Measurements from ENCODE around the gene RPRD1A. TPM values are rescaled to one million over a fixed set of nuclear protein-coding genes. Genes with fewer than 3 reads are reported as not detected.

Gene RPRD1A
- total and polyA plus RNA-seq, 2 experiments from 2014 or later, result 23.3 to 68.0 TPM

GRCh38 chr18:35979112-35979511, 88.2 kb downstream of the RPRD1A start:
- Histone ChIP-seq H3K4me2 (no peak overlapping the region), H2AFZ (no peak overlapping the region), H3K4me1 (ENCODE audit: insufficient read depth) (peaks cover 2% of the 10 kb centered on the region), H3K27ac (no peak overlapping the region), H3K9me3 (ENCODE audit: low read depth) (no peaks in the 10 kb centered on the region), H3K9me2 (replicated peaks; ENCODE audit: insufficient read depth) (no peaks in the 10 kb centered on the region), H3K79me2 (peaks cover 15% of the 10 kb centered on the region), H3K36me3 (replicated peaks; ENCODE audit: insufficient read depth, low read depth) (peaks cover 6% of the 10 kb centered on the region), H3K4me3 (no peak overlapping the region), H4K20me1 (ENCODE audit: insufficient read depth, poor library complexity, severe bottlenecking) (no peaks in the 10 kb centered on the region), H3K27me3 (no peaks in the 10 kb centered on the region)
- TF ChIP-seq EZH2phosphoT487 (IDR thresholded peaks at IDR 0.05; ENCODE audit: low read depth, severe bottlenecking, unreplicated experiment), result no peak
- no peak for TF ChIP-seq EZH2 (IDR thresholded peaks at IDR 0.05; ENCODE audit: borderline replicate concordance)
- no peak for TF ChIP-seq CTCF (IDR thresholded peaks at IDR 0.05; ENCODE audit: poor library complexity)
- DNase-seq (ENCODE audit: low spot score), result no peak

GRCh38 chr18:35974181-35974580, 93.2 kb downstream of the RPRD1A start:
- Histone ChIP-seq H3K27ac (no peak overlapping the region), H3K79me2 (peaks cover 28% of the 10 kb centered on the region), H2AFZ (no peak overlapping the region), H3K4me1 (ENCODE audit: insufficient read depth) (peaks cover 13% of the 10 kb centered on the region), H4K20me1 (ENCODE audit: insufficient read depth, poor library complexity, severe bottlenecking) (no peaks in the 10 kb centered on the region), H3K36me3 (replicated peaks; ENCODE audit: insufficient read depth, low read depth) (peaks cover 6% of the 10 kb centered on the region), H3K9me3 (ENCODE audit: low read depth) (no peaks in the 10 kb centered on the region), H3K4me2 (peak overlapping the region; percentile 87), H3K9me2 (replicated peaks; ENCODE audit: insufficient read depth) (no peaks in the 10 kb centered on the region), H3K4me3 (no peak overlapping the region), H3K27me3 (no peaks in the 10 kb centered on the region)
- no peak for DNase-seq (ENCODE audit: low spot score)
- TF ChIP-seq EZH2 (IDR thresholded peaks at IDR 0.05; ENCODE audit: borderline replicate concordance), result no peak
- TF ChIP-seq EZH2phosphoT487 (IDR thresholded peaks at IDR 0.05; ENCODE audit: low read depth, severe bottlenecking, unreplicated experiment), result no peak
- no peak for TF ChIP-seq CTCF (IDR thresholded peaks at IDR 0.05; ENCODE audit: poor library complexity)
- 90% methylated on average over 3 of the region's 3 CpGs for WGBS (ENCODE audit: low lambda C conversion rate, missing lambda C conversion rate)

DNA sequence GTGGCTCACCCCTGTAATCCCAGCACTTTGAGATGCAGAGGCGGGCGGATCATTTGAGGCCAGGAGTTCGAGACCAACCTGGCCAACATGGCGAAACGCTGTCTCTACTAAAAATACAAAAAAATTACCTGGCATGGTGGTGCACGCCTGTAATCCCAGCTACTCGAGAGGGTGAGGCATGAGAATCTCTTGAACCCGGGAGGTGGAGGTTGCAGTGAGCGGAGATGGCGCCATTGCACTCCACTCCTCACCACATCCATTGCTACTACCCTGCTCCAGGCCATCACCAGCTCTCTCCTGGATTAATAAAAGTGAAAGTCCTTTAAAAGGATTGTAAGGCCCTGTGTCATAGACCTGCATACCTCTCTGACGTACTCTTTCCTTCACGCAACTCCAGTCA, 93.7 kb downstream of the RPRD1A start:
- Histone ChIP-seq H3K27me3 (no peaks in the 10 kb centered on the region), H3K4me3 (peak overlapping the region; percentile 44), H3K79me2 (peaks cover 28% of the 10 kb centered on the region), H2AFZ (no peak overlapping the region), H4K20me1 (ENCODE audit: insufficient read depth, poor library complexity, severe bottlenecking) (no peaks in the 10 kb centered on the region), H3K4me2 (peak overlapping the region; percentile 87), H3K4me1 (ENCODE audit: insufficient read depth) (peaks cover 13% of the 10 kb centered on the region), H3K9me3 (ENCODE audit: low read depth) (no peaks in the 10 kb centered on the region), H3K9me2 (replicated peaks; ENCODE audit: insufficient read depth) (no peaks in the 10 kb centered on the region), H3K36me3 (replicated peaks; ENCODE audit: insufficient read depth, low read depth) (peaks cover 6% of the 10 kb centered on the region), H3K27ac (no peak overlapping the region)
- no peak for DNase-seq (ENCODE audit: low spot score)
- 92% methylated on average over 12 of the region's 12 CpGs for WGBS (ENCODE audit: low lambda C conversion rate, missing lambda C conversion rate)
- TF ChIP-seq EZH2phosphoT487 (IDR thresholded peaks at IDR 0.05; ENCODE audit: low read depth, severe bottlenecking, unreplicated experiment) (no peak), CTCF (IDR thresholded peaks at IDR 0.05; ENCODE audit: poor library complexity) (no peak), EZH2 (IDR thresholded peaks at IDR 0.05; ENCODE audit: borderline replicate concordance) (no peak)

Data from hepatocyte (in vitro differentiated cells).